KMS-11 (cell line): ENCODE results near the gene DNALI1.

Source experiments
- H2AFZ ChIP-seq: fragments of 200-600 bp; sonication (generic); 2 replicates; pipeline ENCODE4 v1.6.1; 2016; ENCODE audit warnings: antibody characterized with exemption, mixed run types, low read depth
- H3K27ac ChIP-seq: fragments of 200-600 bp; sonication (generic); 2 replicates; pipeline ENCODE4 v1.6.1; 2016; ENCODE audit warnings: mild to moderate bottlenecking, mixed run types
- H3K27me3 ChIP-seq: fragments of 200-600 bp; sonication (generic); 2 replicates; pipeline ENCODE4 v1.6.1; 2017; ENCODE audit warnings: mild to moderate bottlenecking, low read depth, mixed run types, moderate library complexity; ENCODE audit not compliant: insufficient read depth
- H3K36me3 ChIP-seq: fragments of 200-600 bp; sonication (generic); 2 replicates; pipeline ENCODE4 v1.6.1; 2017; ENCODE audit warnings: mild to moderate bottlenecking, mixed run types; ENCODE audit not compliant: insufficient read depth
- H3K4me1 ChIP-seq: fragments of 200-600 bp; sonication (generic); 2 replicates; pipeline ENCODE4 v1.6.1; 2016; ENCODE audit warnings: mild to moderate bottlenecking, low read depth, mixed run types; ENCODE audit not compliant: poor library complexity, severe bottlenecking
- H3K4me2 ChIP-seq: fragments of 200-600 bp; sonication (generic); 2 replicates; pipeline ENCODE4 v1.7.0; 2016; ENCODE audit warnings: mild to moderate bottlenecking, mixed run types
- H3K4me3 ChIP-seq: fragments of 200-600 bp; sonication (generic); IDR thresholded peaks from 2 replicates; pipeline ENCODE4 v1.6.1; 2017; ENCODE audit warnings: low read depth, low read length, mixed read lengths; ENCODE audit not compliant: insufficient read depth
- H3K79me2 ChIP-seq: fragments of 200-600 bp; sonication (generic); 2 replicates; pipeline ENCODE4 v1.6.1; 2016; ENCODE audit warnings: low read depth, mixed run types; ENCODE audit not compliant: insufficient read depth
- H3K9ac ChIP-seq: fragments of 200-600 bp; sonication (generic); 2 replicates; pipeline ENCODE4 v1.6.1; 2016; ENCODE audit warnings: mild to moderate bottlenecking, mixed run types
- H4K20me1 ChIP-seq: fragments of 200-600 bp; sonication (generic); 2 replicates; pipeline ENCODE4 v1.6.1; 2016; ENCODE audit warnings: mild to moderate bottlenecking, mixed run types; ENCODE audit not compliant: insufficient read depth
- TF ChIP-seq, protein P1 (sequence below): fragments of 200-600 bp; sonication (generic); conservative IDR thresholded peaks from 2 replicates; pipeline ENCODE4 v1.6.1; 2017; ENCODE audit warnings: low read depth, mild to moderate bottlenecking, antibody characterized with exemption, low read length, moderate library complexity, mixed read lengths

The DNALI1 gene

DNA sequence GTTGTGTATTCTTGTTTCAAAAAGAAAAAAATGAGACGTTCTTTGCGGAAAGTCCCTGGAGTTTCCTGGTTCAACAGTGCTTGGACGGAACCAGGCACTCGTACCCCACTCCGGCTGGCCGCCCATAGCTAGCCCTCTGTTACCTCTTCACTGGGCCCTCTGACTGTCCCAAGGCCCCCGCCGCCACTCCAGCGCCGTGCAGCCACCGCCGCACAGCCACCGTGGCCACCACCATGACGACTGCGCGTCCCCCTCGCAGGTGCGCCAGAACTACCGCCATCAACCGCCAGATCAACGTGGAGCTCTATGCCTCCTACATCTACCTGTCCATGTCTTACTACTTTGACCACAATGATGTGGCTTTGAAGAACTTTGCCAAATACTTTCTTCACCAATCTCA lies 12.2 kb upstream of the DNALI1 start:
- Histone ChIP-seq H2AFZ (no peak overlapping the region), H3K27me3 (no peaks in the 10 kb centered on the region), H3K36me3 (0 out of 2 replicates have a peak, but pooled peaks cover 2% of the 10 kb centered on the region), H3K4me2 (no peak overlapping the region), H3K4me3 (no peak overlapping the region), H4K20me1 (no peaks in the 10 kb centered on the region), H3K79me2 (no peaks in the 10 kb centered on the region), H3K9ac (no peak overlapping the region), H3K4me1 (peaks cover 6% of the 10 kb centered on the region), H3K27ac (no peak overlapping the region)
- TF ChIP-seq, protein P1, sequence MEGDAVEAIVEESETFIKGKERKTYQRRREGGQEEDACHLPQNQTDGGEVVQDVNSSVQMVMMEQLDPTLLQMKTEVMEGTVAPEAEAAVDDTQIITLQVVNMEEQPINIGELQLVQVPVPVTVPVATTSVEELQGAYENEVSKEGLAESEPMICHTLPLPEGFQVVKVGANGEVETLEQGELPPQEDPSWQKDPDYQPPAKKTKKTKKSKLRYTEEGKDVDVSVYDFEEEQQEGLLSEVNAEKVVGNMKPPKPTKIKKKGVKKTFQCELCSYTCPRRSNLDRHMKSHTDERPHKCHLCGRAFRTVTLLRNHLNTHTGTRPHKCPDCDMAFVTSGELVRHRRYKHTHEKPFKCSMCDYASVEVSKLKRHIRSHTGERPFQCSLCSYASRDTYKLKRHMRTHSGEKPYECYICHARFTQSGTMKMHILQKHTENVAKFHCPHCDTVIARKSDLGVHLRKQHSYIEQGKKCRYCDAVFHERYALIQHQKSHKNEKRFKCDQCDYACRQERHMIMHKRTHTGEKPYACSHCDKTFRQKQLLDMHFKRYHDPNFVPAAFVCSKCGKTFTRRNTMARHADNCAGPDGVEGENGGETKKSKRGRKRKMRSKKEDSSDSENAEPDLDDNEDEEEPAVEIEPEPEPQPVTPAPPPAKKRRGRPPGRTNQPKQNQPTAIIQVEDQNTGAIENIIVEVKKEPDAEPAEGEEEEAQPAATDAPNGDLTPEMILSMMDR, result no peak

DNA sequence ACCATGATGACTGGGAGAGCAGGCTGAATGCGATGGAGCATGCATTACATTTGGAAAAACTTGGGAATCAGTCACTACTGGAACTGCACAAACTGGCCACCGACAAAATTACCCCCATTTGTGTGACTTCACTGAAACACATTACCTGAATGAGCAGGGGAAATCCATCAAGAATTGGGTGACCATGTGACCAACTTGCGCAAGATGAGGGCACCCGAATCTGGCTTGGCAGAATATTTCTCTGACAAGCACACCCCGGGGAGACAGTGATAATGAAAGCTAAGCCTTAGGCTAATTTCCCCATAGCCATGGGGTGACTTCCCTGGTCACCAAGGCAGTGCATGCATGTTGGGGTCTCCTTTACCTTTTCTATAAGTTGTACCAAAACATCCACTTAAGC lies 11.7 kb upstream of the DNALI1 start:
- Histone ChIP-seq H3K4me1 (peaks cover 11% of the 10 kb centered on the region), H3K27me3 (no peaks in the 10 kb centered on the region), H3K79me2 (no peaks in the 10 kb centered on the region), H3K4me2 (no peak overlapping the region), H4K20me1 (no peaks in the 10 kb centered on the region), H3K27ac (no peak overlapping the region), H2AFZ (no peak overlapping the region), H3K36me3 (no peaks in the 10 kb centered on the region), H3K4me3 (no peak overlapping the region), H3K9ac (no peak overlapping the region)
- TF ChIP-seq, protein P1, result no peak

DNA sequence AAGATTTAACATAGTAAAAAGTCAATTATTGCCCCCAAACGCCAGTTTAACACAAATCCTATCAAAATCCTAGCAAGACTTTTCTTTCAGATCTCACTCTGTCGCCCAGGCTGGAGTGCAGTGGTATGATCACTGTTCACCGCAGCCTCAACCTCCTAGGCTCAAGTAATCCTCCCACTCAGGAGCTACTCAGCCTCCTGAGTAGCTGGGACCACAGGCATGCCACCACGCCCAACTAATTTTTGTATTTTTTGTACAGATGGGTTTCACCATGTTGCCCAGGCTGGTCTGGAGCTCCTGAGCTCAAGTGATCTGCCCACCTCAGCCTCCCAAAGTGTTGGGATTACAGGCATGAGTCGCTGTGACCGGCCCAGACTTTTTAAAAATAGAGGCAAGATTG lies 7.4 kb upstream of the DNALI1 start:
- H4K20me1 ChIP-seq, result no peaks in the 10 kb centered on the region
- H3K4me2 ChIP-seq, result peak overlapping the region; percentile 53
- no peaks in the 10 kb centered on the region for H3K36me3 ChIP-seq
- peaks cover 34% of the 10 kb centered on the region for H3K4me1 ChIP-seq
- H3K79me2 ChIP-seq, result peaks cover 27% of the 10 kb centered on the region
- no peak overlapping the region for H3K4me3 ChIP-seq
- TF ChIP-seq, protein P1, result no peak
- H2AFZ ChIP-seq, result no peak overlapping the region
- no peaks in the 10 kb centered on the region for H3K27me3 ChIP-seq
- peak overlapping the region; percentile 24; the same call in 1 of the 2 replicates for H3K27ac ChIP-seq
- no peak overlapping the region for H3K9ac ChIP-seq

DNA sequence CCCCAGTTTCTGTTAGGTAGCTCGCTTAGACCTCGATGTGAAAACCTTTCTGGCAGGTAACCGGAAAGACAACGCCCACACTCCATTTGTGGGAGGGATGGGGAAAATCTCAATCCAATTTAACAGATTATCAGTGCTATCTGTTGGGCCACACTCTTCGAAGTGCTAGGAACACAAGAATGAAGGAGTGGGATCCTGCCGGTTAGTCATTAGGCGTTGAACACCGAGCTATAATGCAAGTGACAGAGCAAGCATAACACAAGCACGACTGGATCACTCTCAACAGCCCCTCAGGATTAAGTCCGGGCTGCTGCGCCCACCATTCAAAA lies 3.2 kb upstream of the DNALI1 start:
- Histone ChIP-seq H3K4me1 (peaks cover 37% of the 10 kb centered on the region), H3K36me3 (no peaks in the 10 kb centered on the region), H3K79me2 (peaks cover 27% of the 10 kb centered on the region), H3K4me3 (peak overlapping the region; percentile 87), H4K20me1 (no peaks in the 10 kb centered on the region), H3K27ac (peak overlapping the region; percentile 47; the same call in 1 of the 2 replicates), H2AFZ (peak overlapping the region; percentile 85), H3K27me3 (no peaks in the 10 kb centered on the region), H3K9ac (peak overlapping the region; percentile 59), H3K4me2 (peak overlapping the region; percentile 93)
- TF ChIP-seq, protein P1, result no peak
